Natural killer cell (primary cell): ENCODE data around the gene DGKE. TPM values are rescaled to one million over a fixed set of nuclear protein-coding genes. Genes with fewer than 3 reads are reported as not detected.

Experiments used
- ATAC-seq, 3 donors: fragments of 150-1000 bp in 2 of 3; fragments of 200-7000 bp in 1 of 3; cut with Tn5 transposase; 1 replicate in 1 of 3; 2 replicates in 2 of 3; pipeline ENCODE4 v1.10.0; 2021; ENCODE audit warnings: mild to moderate bottlenecking in 2 of 3, moderate library complexity in 2 of 3
- DNase-seq, 2 donors: peaks; one replicate each; pipeline versions ENCODE4 v3.0.0 to v3.0.0-alpha.2; 2013 to 2021; ENCODE audit warnings: mixed read lengths in 1 of 2
- H3K27ac ChIP-seq: one replicate; pipeline ENCODE4 v1.5.1; 2013; ENCODE audit warnings: mild to moderate bottlenecking, low read length
- H3K27me3 ChIP-seq: one replicate; pipeline ENCODE4 v1.6.1; 2013; ENCODE audit warnings: low read length; ENCODE audit not compliant: control insufficient read depth, insufficient read depth
- H3K36me3 ChIP-seq: one replicate; pipeline ENCODE4 v1.6.1; 2013; ENCODE audit warnings: low read length; ENCODE audit not compliant: control insufficient read depth, insufficient read depth
- H3K4me1 ChIP-seq: one replicate; pipeline ENCODE4 v1.6.1; 2013; ENCODE audit warnings: low read length; ENCODE audit not compliant: control insufficient read depth, insufficient read depth
- H3K4me3 ChIP-seq: one replicate; pipeline ENCODE4 v1.5.1; 2013; ENCODE audit warnings: low read length
- H3K9me3 ChIP-seq: one replicate; pipeline ENCODE4 v1.6.1; 2013; ENCODE audit warnings: low read length; ENCODE audit not compliant: control insufficient read depth, insufficient read depth
- H3K27ac Mint-ChIP-seq, 2 donors: one replicate each; pipeline ENCODE4 v1.8.0; 2022; ENCODE audit warnings: mild to moderate bottlenecking in 2 of 2, mixed read lengths in 2 of 2, moderate library complexity in 1 of 2
- H3K27me3 Mint-ChIP-seq, 2 donors: one replicate each; pipeline ENCODE4 v1.8.0; 2022; ENCODE audit warnings: low read depth in 2 of 2, mixed read lengths in 2 of 2
- H3K36me3 Mint-ChIP-seq: one replicate; pipeline ENCODE4 v1.8.0; 2022; ENCODE audit warnings: mixed read lengths
- H3K4me1 Mint-ChIP-seq, 2 donors: one replicate each; pipeline ENCODE4 v1.8.0; 2022; ENCODE audit warnings: mixed read lengths in 2 of 2
- H3K4me3 Mint-ChIP-seq: one replicate; pipeline ENCODE4 v1.8.0; 2022; ENCODE audit warnings: mild to moderate bottlenecking, moderate library complexity, mixed read lengths
- H3K9me3 Mint-ChIP-seq, 2 donors: one replicate each; pipeline ENCODE4 v1.8.0; 2022; ENCODE audit warnings: mixed read lengths in 2 of 2
- WGBS: methylation state at CpG from one replicate; pipeline ENCODE4 v1.1.7; 2013; ENCODE audit warnings: missing lambda C conversion rate; ENCODE audit not compliant: insufficient coverage; 5-methylcytosine and 5-hydroxymethylcytosine counted together
- intact Hi-C: fragments of 100-400 bp; cut with micrococcal nuclease; formaldehyde crosslinking; loops from one replicate; pipeline ENCODE4 v1.14.2; 2022
- total RNA-seq, 4 donors: library from RNA; stranded (reverse); fragments of 120-200 nt in 1 of 4; gene quantifications; one replicate each; pipeline versions ENCODE4 v1.2.3 to v1.2.4, GENCODE V29; 2013 to 2022
- TF ChIP-seq, protein P1 (sequence below): fragments of 200-600 bp; IDR thresholded peaks from one replicate; pipeline ENCODE4 v1.8.0; 2022; ENCODE audit warnings: antibody characterized with exemption

DGKE gene
- total RNA-seq, 3 donors from 2014 or later (not counting 1 experiment from before 2014, with no cell fraction given): 19.3 to 31.0 (median 29.5) TPM

DNA sequence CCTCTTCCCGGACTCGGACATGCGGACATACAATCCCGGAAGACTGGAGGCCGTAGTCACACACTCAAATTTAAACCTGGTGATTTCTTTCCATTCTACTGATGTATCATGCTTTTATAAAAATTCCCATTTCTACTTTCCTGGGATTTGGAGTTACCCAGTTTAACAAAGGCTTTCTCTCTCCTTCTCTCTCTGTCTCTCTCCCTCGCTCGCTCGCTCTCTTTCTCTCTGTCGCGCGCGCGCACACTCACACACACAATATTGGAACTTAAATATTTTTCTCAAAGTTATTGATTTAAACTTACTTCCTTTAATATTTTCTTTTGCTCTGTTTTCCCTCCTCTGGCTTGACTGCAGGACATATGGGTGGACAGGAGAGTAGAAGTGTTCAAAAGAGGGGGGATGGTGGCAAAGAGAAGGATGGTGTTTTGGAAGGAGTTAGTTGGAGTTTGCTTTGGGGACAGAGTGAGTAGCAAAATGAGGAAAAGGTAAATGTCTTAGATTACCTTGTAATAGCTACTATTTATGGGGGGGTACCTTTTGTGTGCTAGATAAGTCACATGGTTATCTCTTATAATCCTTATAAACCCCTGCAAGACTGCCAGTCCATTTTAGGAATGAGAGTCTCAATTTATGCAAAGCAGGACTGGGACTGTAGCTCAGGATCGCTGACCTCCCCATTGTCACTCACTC is 80.8 kb downstream of the DGKE start:
- no peaks in the 10 kb centered on the region for H3K36me3 ChIP-seq
- no peaks in the 10 kb centered on the region for H3K27me3 Mint-ChIP-seq
- H3K4me1 ChIP-seq: peaks cover 48% of the 10 kb centered on the region
- DNase-seq: no peak
- ATAC-seq: no peak
- no peaks in the 10 kb centered on the region for H3K9me3 ChIP-seq
- H3K27ac ChIP-seq: peak overlapping the region; percentile 76
- no peaks in the 10 kb centered on the region for H3K9me3 Mint-ChIP-seq
- peak overlapping the region; percentile 95 for H3K4me3 ChIP-seq
- no peaks in the 10 kb centered on the region for H3K36me3 Mint-ChIP-seq
- TF ChIP-seq, protein P1, sequence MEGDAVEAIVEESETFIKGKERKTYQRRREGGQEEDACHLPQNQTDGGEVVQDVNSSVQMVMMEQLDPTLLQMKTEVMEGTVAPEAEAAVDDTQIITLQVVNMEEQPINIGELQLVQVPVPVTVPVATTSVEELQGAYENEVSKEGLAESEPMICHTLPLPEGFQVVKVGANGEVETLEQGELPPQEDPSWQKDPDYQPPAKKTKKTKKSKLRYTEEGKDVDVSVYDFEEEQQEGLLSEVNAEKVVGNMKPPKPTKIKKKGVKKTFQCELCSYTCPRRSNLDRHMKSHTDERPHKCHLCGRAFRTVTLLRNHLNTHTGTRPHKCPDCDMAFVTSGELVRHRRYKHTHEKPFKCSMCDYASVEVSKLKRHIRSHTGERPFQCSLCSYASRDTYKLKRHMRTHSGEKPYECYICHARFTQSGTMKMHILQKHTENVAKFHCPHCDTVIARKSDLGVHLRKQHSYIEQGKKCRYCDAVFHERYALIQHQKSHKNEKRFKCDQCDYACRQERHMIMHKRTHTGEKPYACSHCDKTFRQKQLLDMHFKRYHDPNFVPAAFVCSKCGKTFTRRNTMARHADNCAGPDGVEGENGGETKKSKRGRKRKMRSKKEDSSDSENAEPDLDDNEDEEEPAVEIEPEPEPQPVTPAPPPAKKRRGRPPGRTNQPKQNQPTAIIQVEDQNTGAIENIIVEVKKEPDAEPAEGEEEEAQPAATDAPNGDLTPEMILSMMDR: no peak
- peaks cover 36 to 48% of the 10 kb centered on the region in 2 donors for H3K4me1 Mint-ChIP-seq
- intact Hi-C loops: no loop called here
- 13% methylated on average over 14 of the region's 14 CpGs for WGBS
- H3K27me3 ChIP-seq: no peaks in the 10 kb centered on the region
- peak overlapping the region; percentile 88 for H3K4me3 Mint-ChIP-seq
- peak overlapping the region; percentile 77 to 81 for H3K27ac Mint-ChIP-seq

- Histone ChIP-seq H3K9me3 (no peaks in the 10 kb centered on the region), H3K4me1 (peaks cover 20% of the 10 kb centered on the region), H3K27ac (no peak overlapping the region), H3K4me3 (no peak overlapping the region), H3K27me3 (no peaks in the 10 kb centered on the region), H3K36me3 (no peaks in the 10 kb centered on the region)
- WGBS: 88% methylated on average over 4 of the region's 4 CpGs
- ATAC-seq: no peak
- intact Hi-C loops: no loop called here
- Mint-ChIP-seq H3K27me3 (peaks cover 0 to 8% of the 10 kb centered on the region in 2 donors), H3K4me1 (peaks cover 13 to 25% of the 10 kb centered on the region in 2 donors), H3K9me3 (no peaks in the 10 kb centered on the region), H3K27ac (no peak overlapping the region), H3K4me3 (no peak overlapping the region), H3K36me3 (no peaks in the 10 kb centered on the region)
- no peak for DNase-seq
- TF ChIP-seq, protein P1: no peak
These were observed 83.8 kb downstream of the DGKE start for GRCh38 chr17:56917559-56918296.

- no peak overlapping the region for H3K4me3 ChIP-seq
- no peak overlapping the region for H3K27ac ChIP-seq
- H3K27me3 Mint-ChIP-seq: peaks cover 0 to 8% of the 10 kb centered on the region in 2 donors
- WGBS: 67% methylated on average over 1 of the region's 3 CpGs
- no peaks in the 10 kb centered on the region for H3K9me3 Mint-ChIP-seq
- H3K4me1 ChIP-seq: peaks cover 13% of the 10 kb centered on the region
- intact Hi-C loops: no loop called here
- peaks cover 13 to 19% of the 10 kb centered on the region in 2 donors for H3K4me1 Mint-ChIP-seq
- H3K36me3 ChIP-seq: no peaks in the 10 kb centered on the region
- H3K9me3 ChIP-seq: no peaks in the 10 kb centered on the region
- H3K27me3 ChIP-seq: no peaks in the 10 kb centered on the region
- TF ChIP-seq, protein P1: no peak
- no peaks in the 10 kb centered on the region for H3K36me3 Mint-ChIP-seq
- ATAC-seq: peak in 1 of 3 donors; percentile 55
- DNase-seq: no peak
- H3K4me3 Mint-ChIP-seq: no peak overlapping the region
- H3K27ac Mint-ChIP-seq: no peak overlapping the region
These were observed 85.0 kb downstream of the DGKE start for GRCh38 chr17:56918916-56919315.

Other genes with a start within 250 kb of the DGKE start
- under 1 TPM; 0.19 to 0.77 (median 0.38) TPM for gene NOG, start 240.5 kb upstream of the DGKE start, total RNA-seq
- gene C17orf67, start 231 bp upstream of the DGKE start, total RNA-seq: 1 to 10 TPM; 3.4 to 4.8 (median 3.5) TPM
- gene TRIM25, start 79.9 kb downstream of the DGKE start, total RNA-seq: 100 to 1,000 TPM in 1 of 3 donors, 10 to 100 TPM in 2; 50.4 to 100 (median 74.5) TPM
- 10 to 100 TPM; 18.6 to 23.8 (median 20.6) TPM for gene COIL, start 126.9 kb downstream of the DGKE start, total RNA-seq
- 10 to 100 TPM; 28.7 to 37.2 (median 35.3) TPM for gene SCPEP1, start 144.0 kb downstream of the DGKE start, total RNA-seq